ENCODE data around the gene HPX. TPM values are rescaled to one million over a fixed set of nuclear protein-coding genes. Genes with fewer than 3 reads are reported as not detected.

The HPX gene
- total RNA-seq, 1 donor from 2014 or later = 0.51 TPM

DNA sequence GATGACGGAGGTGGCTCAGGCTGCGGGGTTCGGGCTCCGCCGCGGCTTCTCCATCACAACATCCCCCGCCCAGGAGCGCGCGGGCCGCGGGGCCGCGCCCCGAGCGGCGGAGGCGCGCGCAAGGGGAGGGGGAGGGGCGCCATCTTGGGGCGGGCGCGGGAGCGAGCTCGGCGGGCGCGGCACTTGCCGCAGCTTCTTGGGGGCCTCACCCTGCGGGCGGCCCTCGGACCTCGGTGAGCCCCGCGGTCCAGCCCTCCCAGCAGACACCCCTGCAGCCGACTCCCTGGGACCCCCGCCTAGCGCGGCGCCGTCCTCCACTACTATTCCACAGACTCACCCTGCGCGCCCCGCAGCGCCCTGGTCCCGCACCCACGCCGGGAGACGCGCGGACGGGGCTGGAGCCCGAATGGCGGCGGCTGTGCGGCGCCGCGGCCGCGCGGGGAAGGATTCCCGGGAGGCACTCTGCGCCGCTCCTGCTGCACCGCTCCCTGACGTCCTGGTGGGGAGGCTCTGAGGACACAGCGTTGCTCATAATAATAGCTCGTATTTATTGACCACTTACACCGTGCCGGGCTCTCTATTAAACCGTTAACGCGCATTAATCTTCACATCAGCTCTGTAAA, 21.7 kb downstream of the HPX start, which contains the start of gene APBB1:
APBB1 (minus strand) TSS at position 86 of the 623 bp plus-strand sequence. CDS start 7,747 bp downstream, outside the sequence.
- intact Hi-C loops (cut with micrococcal nuclease) = loop anchor here (1.0 kb wide), 8 partner anchors 17 to 208 kb away; partner anchors contain the start of genes ARFIP2, FHIP1B, SMPD1 and TIMM10B

DNA sequence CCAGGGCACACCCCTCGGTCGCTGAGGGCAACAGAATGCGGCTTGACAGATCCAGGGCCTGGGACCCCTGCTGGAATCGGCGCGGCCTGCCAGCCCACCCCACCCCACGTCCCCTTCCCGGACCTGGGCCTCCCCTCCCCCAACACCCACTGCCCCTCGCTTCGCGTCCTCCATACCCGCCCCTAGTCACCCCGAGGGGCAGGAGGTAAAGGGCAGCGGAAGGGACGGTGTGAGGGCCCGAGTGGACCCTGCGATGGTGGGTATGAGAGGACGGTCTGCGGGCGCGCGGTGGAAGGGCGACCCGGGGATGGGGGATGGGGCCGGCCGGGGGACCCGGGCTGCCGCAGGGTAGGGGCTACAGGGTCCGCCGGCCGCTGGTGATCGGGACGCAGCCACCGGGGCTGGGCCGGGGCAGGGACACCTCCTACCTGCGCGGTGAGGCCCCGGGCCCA, 22.2 kb downstream of the HPX start:
- intact Hi-C loops (cut with micrococcal nuclease) = loop anchor here (1.0 kb wide), 8 partner anchors 16 to 209 kb away; partner anchors contain the start of genes ARFIP2, FHIP1B, SMPD1 and TIMM10B

DNA sequence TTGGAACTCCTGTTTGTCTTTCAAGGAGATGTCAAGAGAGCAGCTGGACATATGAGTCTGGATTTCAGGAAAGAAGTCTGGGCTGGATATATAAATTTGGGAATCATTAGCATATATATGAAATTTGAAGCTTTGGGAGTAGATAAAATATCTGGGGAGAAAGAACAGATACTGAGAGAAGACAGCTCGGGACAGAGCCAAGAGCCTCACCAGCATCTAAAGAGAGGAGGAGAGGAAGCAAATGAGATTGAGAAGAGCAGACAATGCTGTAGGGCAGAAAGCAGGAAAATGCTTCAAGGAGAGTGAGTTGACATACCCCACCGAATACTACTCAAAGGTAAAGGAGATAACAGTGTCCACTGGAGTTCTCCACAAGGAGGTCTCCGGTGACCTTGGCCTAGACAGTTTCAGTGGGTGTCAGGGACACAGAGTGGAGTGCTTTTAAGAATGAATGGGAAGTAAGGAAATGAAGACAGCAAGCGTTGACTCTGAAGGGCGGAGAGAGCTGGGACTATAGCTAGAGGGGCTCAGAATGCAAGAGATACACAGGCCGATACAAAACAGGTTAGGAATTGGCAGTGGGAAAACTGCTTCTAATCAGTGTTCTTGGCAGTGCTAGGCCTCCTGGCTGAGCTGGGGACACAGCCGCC, 22.8 kb downstream of the HPX start:
- intact Hi-C loops (cut with micrococcal nuclease) = no loop called here

DNA sequence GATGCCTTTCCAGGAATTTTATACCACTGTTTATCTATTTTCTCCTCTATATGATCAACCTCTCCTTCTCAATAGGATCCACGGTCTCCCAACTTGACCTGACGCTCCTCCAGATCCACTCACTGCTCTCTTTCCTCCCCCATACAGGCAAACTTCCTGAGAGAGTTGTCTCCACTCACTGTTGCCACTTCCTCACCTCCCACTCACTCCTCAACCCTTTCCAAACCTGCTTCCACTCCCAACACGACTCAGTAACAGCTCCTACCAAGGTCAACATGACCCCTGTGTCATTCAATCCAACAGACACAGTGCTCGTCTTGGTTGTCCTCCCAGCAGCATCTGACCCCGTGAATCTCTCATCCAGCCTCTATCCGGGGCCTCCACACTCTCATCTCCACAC, 25.0 kb downstream of the HPX start:
- intact Hi-C loops (cut with micrococcal nuclease) = loop anchor here (1.0 kb wide), 1 partner anchor 13 kb away; no protein-coding TSS in a partner anchor

DNA sequence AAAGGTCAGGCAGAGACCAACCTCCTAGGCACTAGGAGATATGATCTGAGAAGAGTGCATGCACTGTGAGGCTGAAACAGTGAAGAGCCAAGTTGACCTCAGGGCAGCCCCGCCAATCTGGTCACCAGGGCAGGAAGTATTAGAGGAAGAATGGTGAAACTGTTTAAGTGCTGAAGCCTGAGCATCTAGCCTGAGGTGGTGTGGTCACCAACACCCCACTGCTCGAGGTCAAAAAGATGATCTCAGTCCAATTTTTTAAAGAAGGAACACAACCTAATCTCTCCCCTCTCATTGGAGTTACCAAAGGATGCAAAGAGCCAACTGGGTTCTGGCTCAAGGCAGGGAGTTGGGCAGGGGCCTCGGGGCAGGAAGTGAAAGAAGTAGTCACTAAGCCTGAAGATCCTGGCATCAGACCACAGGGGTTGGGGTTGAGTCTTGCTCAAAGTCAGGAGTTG, 25.9 kb downstream of the HPX start:
- intact Hi-C loops (cut with micrococcal nuclease) = loop anchor here (1.0 kb wide), 1 partner anchor 13 kb away; no protein-coding TSS in a partner anchor

DNA sequence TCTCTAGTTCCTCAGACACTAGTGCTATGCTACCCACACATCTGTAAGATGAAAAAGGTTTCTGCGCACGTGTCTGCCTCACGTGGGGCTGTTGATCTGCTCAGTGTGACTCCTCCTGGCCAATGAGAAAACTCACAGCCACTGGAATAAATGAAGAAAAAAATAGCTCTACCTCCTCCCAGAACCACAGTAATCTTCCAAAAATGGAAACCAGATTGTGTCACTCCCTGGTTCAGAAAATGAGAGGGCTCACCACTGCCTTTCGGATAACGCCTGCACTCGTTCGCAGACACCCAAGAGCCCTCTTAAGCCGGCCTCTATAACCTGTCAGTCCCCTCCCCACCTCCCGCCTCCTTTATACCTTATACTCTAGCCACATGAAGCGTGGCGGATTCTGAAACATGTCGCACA, 27.0 kb downstream of the HPX start:
- intact Hi-C loops (cut with micrococcal nuclease) = loop anchor here (1.0 kb wide), 1 partner anchor 23 kb away; the partner anchor contains the start of gene SMPD1

DNA sequence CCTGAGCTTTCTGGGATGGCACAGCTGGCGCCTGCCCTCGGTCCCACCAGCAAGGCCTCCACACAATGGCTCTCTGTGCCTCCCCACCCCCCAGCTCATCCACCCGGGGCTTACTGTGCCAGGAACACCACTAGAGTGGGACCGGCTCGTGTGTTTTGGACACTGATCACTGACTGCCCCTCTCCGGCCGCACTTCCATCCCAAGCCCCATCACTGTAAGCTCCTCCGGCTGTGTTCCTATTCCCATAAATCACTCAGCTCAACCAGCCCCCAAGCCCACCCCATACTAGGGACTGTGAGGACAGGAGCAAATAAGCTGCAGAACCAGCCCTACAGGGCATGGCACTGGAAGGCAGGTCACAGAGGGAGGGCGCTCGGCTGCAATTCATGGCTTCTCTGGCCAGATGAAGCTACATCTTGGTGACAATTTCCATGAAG, 29.2 kb downstream of the HPX start:
- intact Hi-C loops (cut with micrococcal nuclease) = no loop called here

DNA sequence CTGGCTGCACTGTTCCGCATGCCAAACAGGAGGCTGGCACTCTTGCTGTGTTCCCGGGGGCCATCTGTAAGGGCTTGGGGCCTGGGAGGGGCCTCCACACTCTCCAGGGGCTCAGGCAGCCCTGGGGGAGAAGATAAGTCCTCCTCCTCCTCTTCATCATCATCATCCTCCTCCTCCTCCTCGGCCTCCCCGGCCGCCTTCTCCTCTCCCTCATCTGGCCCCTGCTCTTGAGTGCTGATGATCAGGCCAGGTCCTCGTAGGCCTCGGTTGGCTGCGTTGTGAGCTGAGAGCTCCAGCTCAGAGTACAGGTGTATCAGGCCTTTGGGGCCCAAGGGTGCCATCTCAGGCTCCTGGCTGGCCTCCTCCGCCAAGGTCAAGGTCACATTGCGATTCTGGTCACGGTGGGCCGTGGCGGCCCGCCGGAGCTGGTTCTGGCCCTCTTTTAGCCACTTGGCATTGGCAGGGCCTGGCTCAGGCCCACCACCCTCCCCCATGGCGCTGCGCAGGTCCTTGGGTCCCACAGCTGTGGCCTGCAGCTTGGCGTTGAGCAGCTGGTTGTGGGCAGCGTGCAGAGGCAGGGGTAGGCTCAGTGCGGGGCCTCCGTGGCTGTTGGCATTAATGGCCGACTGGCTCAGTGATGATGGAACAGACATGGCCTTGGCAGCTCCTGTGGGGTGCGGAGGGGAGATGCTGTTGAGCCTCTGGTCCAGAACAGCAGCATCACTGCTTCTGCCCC, 29.9 kb downstream of the HPX start:
- intact Hi-C loops (cut with micrococcal nuclease) = no loop called here

DNA sequence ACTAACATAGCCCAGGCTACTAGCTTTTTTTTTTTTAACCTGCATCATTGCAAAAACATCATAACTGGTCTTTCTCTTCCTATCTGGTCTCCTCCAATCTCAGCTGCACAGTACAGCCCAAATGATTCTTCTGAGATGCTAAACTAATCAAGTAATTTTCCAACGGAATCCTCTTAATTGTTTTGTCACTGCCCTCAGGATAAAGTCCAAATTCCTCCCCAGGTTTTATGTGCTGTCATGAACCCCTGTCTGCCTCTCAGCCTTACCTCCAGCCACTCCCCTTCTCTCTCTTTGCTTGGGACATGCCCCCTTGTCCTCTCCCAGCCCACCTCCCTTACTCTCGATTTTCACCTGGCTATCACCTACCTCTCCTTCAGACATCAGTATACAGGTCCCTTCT, 34.4 kb downstream of the HPX start:
- intact Hi-C loops (cut with micrococcal nuclease) = no loop called here

DNA sequence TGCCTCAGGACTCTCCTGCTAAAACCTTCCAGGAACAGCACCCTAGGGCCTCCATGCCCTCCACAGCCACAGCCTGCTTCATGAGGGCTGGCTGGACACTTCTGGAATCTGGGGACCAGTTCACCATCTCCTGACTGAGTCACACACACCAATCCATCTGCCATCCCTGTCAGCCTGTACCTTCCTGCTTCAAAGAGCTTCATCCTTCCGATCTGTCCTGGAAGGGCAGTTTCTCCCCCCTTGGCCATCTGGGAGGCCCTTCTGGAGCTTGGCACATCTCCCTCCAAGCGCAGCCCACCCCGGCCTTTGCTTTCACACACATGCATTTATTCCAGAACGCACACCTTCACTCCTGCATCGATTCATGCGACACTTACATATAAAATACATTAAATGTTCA, 34.9 kb downstream of the HPX start:
- intact Hi-C loops (cut with micrococcal nuclease) = no loop called here

DNA sequence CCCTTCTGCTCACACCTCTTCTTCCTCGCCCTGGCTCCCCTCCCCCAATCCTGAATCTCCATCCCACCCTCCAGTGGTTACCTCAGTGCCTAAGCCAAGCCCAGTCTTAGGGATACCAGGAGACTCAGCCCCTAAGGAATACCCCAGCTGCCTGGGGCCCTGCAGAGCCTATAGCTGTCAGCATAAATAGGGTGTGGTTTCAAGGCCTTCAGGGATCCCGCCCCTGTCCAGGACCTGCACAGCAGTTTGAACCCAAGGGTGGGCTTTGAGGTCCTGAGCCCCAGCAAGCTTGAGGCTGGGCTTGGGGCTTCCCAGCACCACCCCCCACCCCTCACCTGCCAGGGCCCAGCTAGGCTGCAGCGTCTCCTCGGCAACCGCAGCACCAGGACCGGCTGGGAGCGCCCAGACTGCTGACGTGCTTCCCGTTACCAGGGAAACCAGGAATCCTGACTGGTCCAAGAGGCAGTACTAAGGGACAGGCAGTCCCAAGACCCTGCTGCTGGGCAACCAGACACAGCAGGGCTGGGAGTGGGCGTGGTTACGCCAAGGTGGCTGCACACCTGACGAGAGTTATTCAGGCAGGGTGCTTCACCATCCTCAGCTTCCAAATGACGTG, 35.6 kb downstream of the HPX start:
- intact Hi-C loops (cut with micrococcal nuclease) = no loop called here

DNA sequence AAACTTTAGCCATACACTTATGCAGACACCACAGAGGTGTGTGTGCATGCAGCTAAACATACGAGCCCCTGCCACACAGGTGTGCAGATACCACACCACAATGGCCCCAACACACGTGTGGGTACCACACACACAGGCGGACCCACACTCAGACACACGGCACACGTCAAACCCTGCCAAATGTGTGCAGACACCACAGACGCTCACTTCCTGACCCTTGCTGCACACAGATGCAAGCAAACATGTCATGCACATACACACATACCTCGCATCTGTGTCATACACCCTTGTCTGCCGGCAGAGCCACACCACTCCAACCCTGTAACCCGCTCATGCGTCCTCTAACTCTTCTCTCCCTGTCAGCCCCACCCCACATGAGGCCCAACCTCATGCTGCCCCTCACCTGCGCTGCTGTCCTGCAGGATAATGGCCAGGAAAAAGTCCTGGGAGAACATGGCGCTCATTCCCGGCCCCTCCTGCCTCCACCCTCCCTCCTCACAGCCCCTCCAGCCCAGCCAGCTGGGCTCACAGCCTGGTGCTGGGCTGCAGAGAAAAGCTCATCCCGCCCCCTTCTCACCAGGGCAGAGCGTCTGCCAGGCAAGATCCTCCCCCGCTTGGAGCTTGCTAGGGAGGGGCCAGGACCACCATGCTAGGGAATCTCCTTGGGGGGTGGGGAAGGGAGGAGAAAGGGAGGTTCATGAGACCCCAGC, 36.3 kb downstream of the HPX start:
- intact Hi-C loops (cut with micrococcal nuclease) = no loop called here

DNA sequence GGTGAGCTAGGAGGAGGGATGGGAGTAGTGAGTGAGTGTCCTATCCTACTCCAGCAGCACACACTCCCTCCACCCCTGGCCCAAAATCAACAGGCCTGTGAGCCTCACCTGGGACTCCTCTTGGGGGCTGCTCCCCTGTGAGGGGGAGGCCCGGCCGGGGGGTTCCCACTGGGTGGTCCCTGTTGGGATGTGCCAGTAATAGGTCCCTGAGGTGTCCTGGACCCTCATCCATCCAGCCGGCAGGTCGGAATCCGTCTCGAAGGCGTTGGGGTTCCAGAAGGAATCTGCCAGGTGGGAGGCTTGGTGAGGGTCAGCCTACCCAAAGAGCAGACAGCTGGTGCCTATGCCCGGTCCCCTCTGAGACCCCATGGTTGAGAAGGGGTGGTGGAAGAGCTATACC, 37.2 kb downstream of the HPX start:
- intact Hi-C loops (cut with micrococcal nuclease) = no loop called here

DNA sequence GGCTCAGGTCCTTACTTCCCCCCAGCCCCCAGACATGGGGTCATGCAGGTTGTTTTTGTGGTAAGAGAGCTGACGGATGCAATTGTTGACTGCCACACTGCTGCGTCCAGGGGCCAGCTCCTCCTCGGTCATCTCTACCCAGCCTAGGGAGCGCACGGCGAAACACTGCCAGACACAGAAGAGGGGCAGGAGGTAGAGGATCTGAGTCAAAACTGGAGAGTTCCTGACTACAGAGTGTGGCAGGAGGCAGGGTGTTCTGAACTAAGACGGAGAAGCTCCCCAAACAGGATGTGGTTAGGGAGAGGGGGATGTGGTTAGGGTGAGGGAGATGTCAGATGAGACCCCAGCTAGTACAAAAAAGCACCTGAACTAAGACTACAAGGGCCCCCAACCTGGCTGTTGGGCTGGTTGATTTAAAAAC, 38.2 kb downstream of the HPX start:
- intact Hi-C loops (cut with micrococcal nuclease) = loop anchor here (1.0 kb wide), 8 partner anchors 12 to 344 kb away; partner anchors contain the start of genes APBB1, ARFIP2, SMPD1 and TIMM10B

DNA sequence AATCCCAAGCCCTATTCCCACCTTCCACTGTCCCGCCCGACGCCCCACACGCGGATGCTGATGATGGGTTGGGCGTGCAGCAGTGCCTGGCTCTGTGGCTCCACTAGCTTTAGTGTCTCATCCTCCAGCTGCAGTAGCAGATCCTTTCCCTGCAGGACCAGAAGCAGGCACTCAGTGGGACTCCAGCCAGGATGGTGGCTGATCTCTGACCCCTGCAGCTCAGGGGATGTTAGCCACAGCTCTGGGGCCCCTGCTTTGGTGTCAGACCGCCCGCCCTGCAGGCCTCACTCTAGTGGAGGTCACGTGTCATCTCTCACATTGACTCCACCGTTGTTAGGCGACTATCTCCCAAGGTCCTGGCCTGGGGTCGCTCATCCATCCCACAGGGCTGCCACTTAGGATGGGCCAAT, 38.7 kb downstream of the HPX start:
- intact Hi-C loops (cut with micrococcal nuclease) = loop anchor here (1.0 kb wide), 8 partner anchors 12 to 344 kb away; partner anchors contain the start of genes APBB1, ARFIP2, SMPD1 and TIMM10B

DNA sequence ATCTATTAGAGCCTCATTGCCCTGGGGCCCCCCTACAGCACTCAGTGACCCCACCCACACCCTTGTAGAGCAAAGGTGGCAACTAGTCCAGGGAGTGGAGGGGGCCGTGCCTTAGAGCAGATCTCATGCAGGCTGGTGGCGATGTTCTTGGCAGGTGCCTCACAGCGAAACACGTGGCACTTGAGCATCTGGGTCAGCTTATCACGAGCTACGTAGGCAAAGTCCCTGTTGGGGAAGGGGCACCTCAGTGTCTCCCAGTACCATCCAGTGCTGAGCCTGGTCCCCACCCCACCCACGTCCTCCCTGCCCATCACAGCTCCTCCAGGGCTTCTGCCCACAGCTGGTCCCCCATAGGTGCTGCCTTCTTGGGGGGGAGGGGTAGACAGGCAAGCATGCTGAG, 39.3 kb downstream of the HPX start:
- intact Hi-C loops (cut with micrococcal nuclease) = no loop called here

DNA sequence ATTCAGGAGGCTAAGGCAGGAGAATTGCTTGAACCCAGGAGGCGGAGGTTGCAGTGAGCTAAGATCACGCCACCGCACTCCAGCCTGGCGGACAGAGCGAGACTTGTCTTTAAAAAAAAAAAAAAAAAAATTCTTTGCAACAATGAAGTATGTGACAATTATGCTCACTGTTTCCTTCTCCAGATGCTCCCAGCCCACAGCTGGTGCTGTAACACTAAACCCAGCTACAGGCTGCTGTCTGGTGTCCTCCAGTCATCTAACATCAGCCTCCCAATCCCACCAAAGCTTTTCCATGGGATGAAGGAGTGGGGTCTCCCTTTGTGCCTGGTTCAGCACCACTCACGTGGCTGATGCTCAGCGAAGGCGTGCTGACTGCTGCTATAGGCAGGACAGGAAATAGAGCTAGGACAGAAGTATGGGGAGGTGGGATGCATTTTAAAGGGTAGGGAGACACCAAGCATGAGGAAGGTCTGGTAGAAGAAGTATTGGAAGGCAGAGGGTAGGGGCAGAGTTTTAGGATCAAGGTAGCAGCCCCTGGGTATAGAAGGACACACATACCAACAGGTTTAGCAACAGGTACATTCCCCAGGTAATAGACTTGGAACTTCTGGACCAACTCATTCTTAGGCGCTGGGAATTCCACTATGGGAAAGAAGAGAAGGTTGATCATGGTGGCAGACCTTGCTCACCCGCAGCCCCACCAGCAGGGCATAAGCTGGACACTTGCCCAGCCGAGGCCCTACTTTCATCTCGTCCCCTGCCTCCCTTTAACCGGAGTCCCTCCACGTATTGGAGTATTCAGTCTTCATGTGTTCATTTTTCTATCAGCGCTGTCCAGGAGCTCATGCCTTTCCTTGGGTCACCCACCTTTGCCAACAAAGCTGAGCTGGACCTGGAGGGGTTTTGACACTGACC, 40.1 kb downstream of the HPX start:
- intact Hi-C loops (cut with micrococcal nuclease) = no loop called here

DNA sequence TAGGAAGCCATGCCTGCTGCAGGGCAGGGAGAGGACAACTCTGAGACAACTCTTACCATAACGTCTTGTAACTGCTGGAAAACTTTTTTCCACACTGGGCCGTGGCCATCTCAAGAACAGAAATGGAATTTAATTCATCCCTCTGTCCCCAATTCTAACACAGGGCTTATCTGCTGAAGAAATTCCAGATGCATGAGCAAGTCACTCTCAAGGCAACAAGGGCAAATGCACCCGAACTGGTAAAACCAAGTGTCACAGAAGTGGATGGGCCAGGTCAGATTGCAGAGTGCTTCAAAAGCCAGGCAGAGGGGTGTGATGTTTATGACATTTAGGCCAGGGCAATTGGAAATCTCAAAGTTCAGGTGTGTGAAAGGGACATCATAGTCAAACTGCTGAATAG, 43.2 kb downstream of the HPX start:
- intact Hi-C loops (cut with micrococcal nuclease) = no loop called here

DNA sequence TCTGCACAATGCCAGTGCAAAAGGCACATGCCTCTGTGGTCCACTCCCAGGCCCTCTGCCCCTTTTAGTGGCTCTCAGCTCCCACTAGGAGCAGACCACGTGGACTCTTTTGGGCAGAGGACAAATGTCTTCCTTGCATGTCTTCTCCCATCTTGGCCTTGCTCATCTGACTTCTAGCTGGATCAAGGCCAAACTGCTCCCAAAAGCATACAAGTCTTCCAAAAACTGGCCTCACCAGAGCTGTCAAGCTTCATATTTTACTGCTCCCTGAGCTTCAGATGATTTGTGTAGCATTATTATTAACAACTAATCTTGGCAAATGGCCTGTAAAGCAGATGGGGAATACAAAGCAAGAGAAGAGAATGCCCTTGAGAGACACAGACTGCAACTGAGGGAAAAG, 43.6 kb downstream of the HPX start:
- intact Hi-C loops (cut with micrococcal nuclease) = no loop called here

Measured in T-helper 1 cell treated with Interleukin-12 subunit alpha and Interleukin-12 subunit beta and Interleukin-4 antibody, amounts not matched to agents 30 ng/mL and 1 ng/mL, for 36 hours (primary cell).